Erythroblast (primary cell): Measurements from ENCODE around the gene CCDC102A.

Source experiments
- GATA1 ChIP-seq: IDR thresholded peaks from 2 replicates; pipeline ENCODE4 v1.6.1; 2011; ENCODE audit warnings: low read depth, mild to moderate bottlenecking, control low read depth, low read length, moderate library complexity
- POLR2A ChIP-seq: IDR thresholded peaks from 2 replicates; pipeline ENCODE4 v1.6.1; 2011; ENCODE audit warnings: mild to moderate bottlenecking, low read length

GRCh38 chr16:57539072-57539796 lies 2.9 kb upstream of the CCDC102A start:
- TF ChIP-seq POLR2A (no peak), GATA1 (no peak)
